ENCODE results near the gene LARP4B.

GRCh38 chr10:871951-872403, 59.5 kb downstream of the LARP4B start:
- TF ChIP-seq, protein P1, sequence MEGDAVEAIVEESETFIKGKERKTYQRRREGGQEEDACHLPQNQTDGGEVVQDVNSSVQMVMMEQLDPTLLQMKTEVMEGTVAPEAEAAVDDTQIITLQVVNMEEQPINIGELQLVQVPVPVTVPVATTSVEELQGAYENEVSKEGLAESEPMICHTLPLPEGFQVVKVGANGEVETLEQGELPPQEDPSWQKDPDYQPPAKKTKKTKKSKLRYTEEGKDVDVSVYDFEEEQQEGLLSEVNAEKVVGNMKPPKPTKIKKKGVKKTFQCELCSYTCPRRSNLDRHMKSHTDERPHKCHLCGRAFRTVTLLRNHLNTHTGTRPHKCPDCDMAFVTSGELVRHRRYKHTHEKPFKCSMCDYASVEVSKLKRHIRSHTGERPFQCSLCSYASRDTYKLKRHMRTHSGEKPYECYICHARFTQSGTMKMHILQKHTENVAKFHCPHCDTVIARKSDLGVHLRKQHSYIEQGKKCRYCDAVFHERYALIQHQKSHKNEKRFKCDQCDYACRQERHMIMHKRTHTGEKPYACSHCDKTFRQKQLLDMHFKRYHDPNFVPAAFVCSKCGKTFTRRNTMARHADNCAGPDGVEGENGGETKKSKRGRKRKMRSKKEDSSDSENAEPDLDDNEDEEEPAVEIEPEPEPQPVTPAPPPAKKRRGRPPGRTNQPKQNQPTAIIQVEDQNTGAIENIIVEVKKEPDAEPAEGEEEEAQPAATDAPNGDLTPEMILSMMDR (conservative IDR thresholded peaks at IDR 0.05; ENCODE audit: low read length): no peak
- no peak for TF ChIP-seq EZH2phosphoT487 (IDR thresholded peaks at IDR 0.05; ENCODE audit: borderline replicate concordance, low read depth, low read length)

All from OCI-LY7 (cell line).